Activated naive CD8-positive, alpha-beta T cell treated with anti-CD3 and anti-CD28 coated beads, Interleukin-2, amount 50 U/mL, for 24 hours (primary cell): Measurements from ENCODE around the gene MKRN3.

ENCODE experiments used
- ATAC-seq: fragments of 150-1000 bp; cut with Tn5 transposase; one replicate; pipeline ENCODE4 v1.10.0; 2021
- DNase-seq: peaks from one replicate; pipeline ENCODE4 v3.0.0; 2021
- H3K27ac Mint-ChIP-seq: one replicate; pipeline ENCODE4 v1.8.0; 2021; ENCODE audit warnings: mild to moderate bottlenecking, mixed read lengths
- H3K27me3 Mint-ChIP-seq: one replicate; pipeline ENCODE4 v1.8.0; 2021; ENCODE audit warnings: mixed read lengths
- H3K36me3 Mint-ChIP-seq: one replicate; pipeline ENCODE4 v1.8.0; 2021; ENCODE audit warnings: low read depth, mixed read lengths
- H3K4me1 Mint-ChIP-seq: one replicate; pipeline ENCODE4 v1.8.0; 2021; ENCODE audit warnings: mixed read lengths
- H3K4me3 Mint-ChIP-seq: one replicate; pipeline ENCODE4 v1.8.0; 2021; ENCODE audit warnings: mild to moderate bottlenecking, moderate library complexity, mixed read lengths
- H3K9me3 Mint-ChIP-seq: one replicate; pipeline ENCODE4 v1.8.0; 2021; ENCODE audit warnings: mixed read lengths

Gene MKRN3

DNA sequence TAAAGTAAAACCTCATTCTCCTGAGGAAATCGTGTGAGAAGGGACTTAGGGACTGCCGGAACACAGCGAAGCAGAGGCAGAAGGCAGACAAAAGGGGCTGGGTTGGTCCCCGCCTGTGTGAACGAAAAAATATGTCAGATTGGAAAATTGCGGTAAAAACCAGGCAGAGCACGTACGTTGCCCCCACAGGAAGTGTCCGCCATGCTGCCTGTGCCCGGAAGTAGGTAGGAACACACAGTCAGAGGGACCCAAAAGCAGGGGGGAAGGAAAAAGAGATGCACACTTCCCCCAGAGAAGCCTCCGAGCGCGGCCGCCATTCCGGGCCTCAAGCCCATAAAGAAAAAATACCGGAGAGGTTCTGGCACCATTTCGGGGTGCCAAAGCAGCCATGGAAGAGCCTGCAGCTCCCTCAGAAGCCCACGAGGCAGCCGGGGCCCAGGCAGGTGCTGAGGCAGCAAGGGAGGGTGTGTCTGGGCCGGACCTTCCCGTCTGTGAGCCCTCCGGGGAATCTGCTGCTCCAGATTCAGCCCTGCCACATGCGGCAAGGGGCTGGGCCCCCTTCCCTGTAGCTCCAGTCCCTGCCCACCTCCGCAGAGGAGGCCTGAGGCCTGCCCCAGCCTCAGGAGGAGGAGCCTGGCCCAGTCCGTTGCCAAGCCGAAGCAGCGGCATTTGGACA is at the start of gene MKRN3:
TSS of gene MKRN3 (plus strand) at position 280 of the 676 bp plus-strand sequence. CDS start at position 389, 109 bp downstream.
- Mint-ChIP-seq H3K27me3 (peaks cover 2% of the 10 kb centered on the region), H3K9me3 (no peaks in the 10 kb centered on the region), H3K4me1 (peaks cover 2% of the 10 kb centered on the region), H3K4me3 (peak within 1 kb of the TSS; percentile 69), H3K27ac (peak within 1 kb of the TSS; percentile 49), H3K36me3 (no peaks in the 10 kb centered on the region)
- ATAC-seq (peak; percentile 59), DNase-seq (peak; percentile 9)

DNA sequence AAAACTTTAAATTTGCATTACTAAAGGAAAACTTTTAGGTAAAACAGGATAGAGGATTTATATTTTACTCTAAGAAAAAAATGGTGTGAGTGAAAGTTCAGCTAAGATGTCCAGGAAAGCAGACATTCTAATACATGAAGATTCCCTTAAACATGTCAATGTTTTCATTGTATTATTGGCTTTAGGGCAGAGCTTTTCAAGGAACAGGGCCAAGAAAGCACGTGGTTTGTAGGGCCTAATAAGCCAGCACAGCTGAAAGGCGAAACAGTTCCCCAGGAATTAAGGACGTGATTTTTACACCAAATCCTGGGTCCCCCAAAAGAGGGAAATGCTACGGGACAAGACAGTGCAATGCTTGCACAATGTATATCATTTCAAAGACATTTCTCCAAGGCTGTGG is 48.6 kb upstream of the MKRN3 start:
- no peak overlapping the region for H3K27ac Mint-ChIP-seq
- H3K36me3 Mint-ChIP-seq: no peaks in the 10 kb centered on the region
- H3K9me3 Mint-ChIP-seq: no peaks in the 10 kb centered on the region

DNA sequence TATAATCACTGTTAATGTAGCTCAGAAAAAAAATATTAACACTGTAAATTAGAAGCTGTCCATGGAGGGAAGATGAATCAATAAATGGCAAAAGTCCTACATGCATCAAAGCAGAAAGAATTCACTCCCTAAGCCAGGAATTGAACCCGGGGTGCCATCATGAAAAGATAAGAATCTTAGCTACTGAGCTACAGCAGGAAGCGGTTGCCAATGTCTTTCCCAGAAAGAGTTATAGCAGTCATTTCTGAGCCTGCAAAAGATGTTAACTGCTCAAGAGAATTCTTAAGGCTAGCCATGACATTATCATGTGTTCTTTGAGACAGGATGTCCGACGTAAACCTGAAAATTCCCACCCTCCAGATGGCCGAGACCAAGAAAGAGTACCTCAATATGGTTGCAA is 47.4 kb upstream of the MKRN3 start:
- Mint-ChIP-seq H3K27ac (no peak overlapping the region), H3K27me3 (no peaks in the 10 kb centered on the region), H3K4me3 (no peak overlapping the region), H3K4me1 (no peaks in the 10 kb centered on the region), H3K9me3 (no peaks in the 10 kb centered on the region), H3K36me3 (no peaks in the 10 kb centered on the region)
- ATAC-seq: no peak
- no peak for DNase-seq

More for the DNA sequence above, 48.6 kb upstream of the MKRN3 start:
- ATAC-seq: no peak
- Mint-ChIP-seq H3K4me3 (no peak overlapping the region), H3K4me1 (no peaks in the 10 kb centered on the region), H3K27me3 (no peaks in the 10 kb centered on the region)
- no peak for DNase-seq

DNA sequence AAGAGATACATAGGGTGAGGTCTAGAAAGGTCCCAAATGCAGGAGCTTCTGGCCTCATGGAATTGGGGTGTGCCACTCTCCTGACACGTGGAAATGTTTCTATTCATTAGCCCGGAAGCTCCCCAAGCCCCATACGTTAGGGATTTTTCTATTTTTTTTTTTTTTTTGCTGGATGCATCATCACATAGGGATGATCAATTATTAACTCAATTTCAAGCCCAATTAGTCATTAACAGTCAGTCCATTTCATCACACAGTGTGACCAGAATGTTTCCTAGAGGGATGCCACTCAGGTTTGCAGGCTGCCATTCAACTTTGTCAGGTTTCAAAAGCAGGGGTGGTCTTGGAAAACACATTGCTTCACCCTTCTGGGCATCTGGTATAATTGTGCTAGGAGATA is 40.7 kb upstream of the MKRN3 start:
- Mint-ChIP-seq H3K36me3 (no peaks in the 10 kb centered on the region), H3K27me3 (no peaks in the 10 kb centered on the region), H3K27ac (no peak overlapping the region), H3K9me3 (no peaks in the 10 kb centered on the region), H3K4me1 (no peaks in the 10 kb centered on the region), H3K4me3 (no peak overlapping the region)
- DNase-seq (no peak), ATAC-seq (no peak)

DNA sequence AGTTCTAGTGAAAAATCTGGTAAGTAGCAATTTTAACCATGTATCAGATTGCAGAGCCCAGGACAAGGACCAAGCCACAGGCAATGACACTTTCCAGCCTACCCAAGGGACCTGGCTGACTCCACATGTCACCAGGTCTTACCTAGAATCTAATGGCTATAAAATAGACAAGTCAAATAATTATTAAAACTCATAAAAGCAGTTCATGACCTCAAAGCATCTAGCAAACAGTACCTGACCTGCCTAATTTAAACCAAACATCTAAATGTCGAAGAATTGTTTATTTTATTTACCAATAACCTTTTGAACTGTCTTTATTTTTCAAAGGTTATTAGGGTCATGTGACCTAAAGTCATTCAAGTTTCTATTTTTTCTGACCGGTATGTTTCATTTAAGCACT is 35.6 kb upstream of the MKRN3 start:
- DNase-seq (no peak), ATAC-seq (no peak)
- Mint-ChIP-seq H3K4me3 (no peak overlapping the region), H3K27ac (no peak overlapping the region), H3K36me3 (no peaks in the 10 kb centered on the region), H3K4me1 (no peaks in the 10 kb centered on the region), H3K27me3 (no peaks in the 10 kb centered on the region), H3K9me3 (peaks cover 7% of the 10 kb centered on the region)

DNA sequence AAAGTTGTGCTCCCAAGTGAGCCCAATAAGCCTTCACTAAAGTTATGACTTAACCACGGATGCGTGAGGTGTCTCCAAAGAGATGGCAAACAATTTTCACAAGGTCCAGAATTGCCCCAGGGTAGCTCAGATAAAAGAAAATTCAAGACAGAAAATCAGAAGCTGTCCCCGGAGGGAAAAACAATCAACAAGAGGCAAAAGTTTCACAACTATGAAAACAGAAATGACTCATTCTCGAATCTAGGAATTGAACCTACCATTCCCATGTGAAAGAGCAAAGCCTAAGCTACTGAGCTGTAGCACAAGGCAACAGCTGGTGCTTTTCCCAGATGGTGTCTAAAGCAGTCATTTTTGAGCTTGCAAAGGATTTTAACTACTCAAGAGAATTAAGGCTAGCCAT is 33.5 kb upstream of the MKRN3 start:
- H3K4me3 Mint-ChIP-seq: no peak overlapping the region
- no peaks in the 10 kb centered on the region for H3K36me3 Mint-ChIP-seq
- H3K27me3 Mint-ChIP-seq: no peaks in the 10 kb centered on the region
- no peaks in the 10 kb centered on the region for H3K4me1 Mint-ChIP-seq
- H3K27ac Mint-ChIP-seq: no peak overlapping the region
- ATAC-seq (no peak), DNase-seq (no peak)
- peaks cover 11% of the 10 kb centered on the region for H3K9me3 Mint-ChIP-seq

DNA sequence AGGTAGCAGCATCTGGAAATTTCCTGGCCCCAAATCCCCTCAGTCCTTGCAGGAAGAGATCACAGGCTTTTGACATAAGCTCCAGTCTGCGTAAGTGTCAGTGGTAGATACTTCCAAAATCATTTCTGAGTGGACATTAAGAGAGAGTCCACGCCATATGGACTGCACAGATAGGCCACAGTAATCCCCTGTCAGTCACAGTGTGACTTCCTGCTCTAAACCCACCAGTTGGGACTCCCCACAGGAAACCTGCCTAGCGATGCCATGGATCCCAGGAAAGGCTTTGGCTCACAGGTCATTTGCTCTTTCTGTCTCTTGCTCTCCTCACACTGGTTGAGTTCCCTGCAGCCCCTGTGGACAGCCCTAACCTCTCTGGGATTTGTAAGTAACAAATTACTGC is 28.8 kb upstream of the MKRN3 start:
- Mint-ChIP-seq H3K36me3 (no peaks in the 10 kb centered on the region), H3K4me1 (no peaks in the 10 kb centered on the region), H3K4me3 (no peak overlapping the region), H3K9me3 (peaks cover 7% of the 10 kb centered on the region), H3K27me3 (no peaks in the 10 kb centered on the region), H3K27ac (no peak overlapping the region)
- DNase-seq (no peak), ATAC-seq (no peak)

DNA sequence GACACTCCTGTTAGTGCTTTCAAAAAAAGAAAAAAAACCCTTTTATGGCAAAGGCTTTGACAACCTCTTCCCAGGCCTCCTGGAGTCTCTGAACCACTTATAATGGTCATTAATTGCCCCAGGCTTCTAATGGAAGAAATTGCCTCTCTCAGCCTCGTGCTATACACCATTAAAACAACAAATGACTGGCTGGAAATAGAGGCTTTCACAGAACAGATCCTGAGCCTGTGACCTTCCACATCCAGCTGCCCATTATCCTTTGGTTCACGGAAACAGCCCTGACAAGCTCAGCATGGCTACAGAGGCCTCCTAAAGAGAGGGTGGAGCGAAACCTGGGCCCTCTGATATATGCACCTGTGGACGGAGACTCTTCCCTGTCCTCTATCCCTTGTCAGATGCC is 26.8 kb upstream of the MKRN3 start:
- DNase-seq (no peak), ATAC-seq (no peak)
- H3K27ac Mint-ChIP-seq: no peak overlapping the region
- H3K27me3 Mint-ChIP-seq: no peaks in the 10 kb centered on the region
- peaks cover 13% of the 10 kb centered on the region for H3K9me3 Mint-ChIP-seq
- H3K4me3 Mint-ChIP-seq: no peak overlapping the region
- no peaks in the 10 kb centered on the region for H3K36me3 Mint-ChIP-seq
- H3K4me1 Mint-ChIP-seq: no peaks in the 10 kb centered on the region

DNA sequence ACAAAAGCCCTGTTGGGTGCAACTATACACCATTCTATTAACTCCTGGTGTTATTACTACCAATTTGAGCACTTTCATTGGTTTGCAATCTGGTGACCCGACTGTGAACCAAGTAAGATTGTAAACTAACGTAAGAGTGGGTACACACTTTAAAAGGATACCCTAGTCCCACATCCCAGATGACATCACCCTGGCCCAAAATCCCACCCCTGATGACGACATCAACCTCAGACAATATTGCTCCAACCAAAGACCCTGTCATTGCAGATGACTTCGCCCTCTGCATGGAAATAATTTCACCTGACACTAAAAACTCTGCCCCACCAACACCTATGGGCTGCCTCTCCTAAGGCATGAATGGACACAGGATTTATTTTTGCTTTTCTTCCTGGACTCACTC is 25.6 kb upstream of the MKRN3 start:
- no peak overlapping the region for H3K27ac Mint-ChIP-seq
- no peaks in the 10 kb centered on the region for H3K36me3 Mint-ChIP-seq
- ATAC-seq (no peak), DNase-seq (no peak)
- no peak overlapping the region for H3K4me3 Mint-ChIP-seq
- no peaks in the 10 kb centered on the region for H3K4me1 Mint-ChIP-seq
- H3K27me3 Mint-ChIP-seq: no peaks in the 10 kb centered on the region
- H3K9me3 Mint-ChIP-seq: peaks cover 10% of the 10 kb centered on the region

DNA sequence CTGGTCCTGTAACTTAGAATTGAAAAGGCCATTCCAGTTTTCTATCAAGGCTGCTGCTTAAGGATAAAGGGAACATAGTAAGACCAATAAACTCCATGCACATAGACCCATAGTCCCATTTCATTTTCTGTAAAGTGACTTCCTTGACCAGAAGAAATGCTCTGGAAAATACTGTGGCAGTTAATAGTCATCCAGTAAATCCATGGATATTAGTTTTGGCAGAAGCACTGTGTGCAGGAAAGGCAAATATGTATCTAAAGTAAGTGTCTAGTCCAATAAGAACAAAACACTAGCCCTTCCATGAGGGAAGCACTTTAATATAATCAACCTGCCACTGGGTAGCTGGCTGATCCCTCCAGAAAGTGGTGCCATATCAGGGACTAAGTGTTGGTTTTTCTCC is 19.3 kb upstream of the MKRN3 start:
- H3K9me3 Mint-ChIP-seq: peaks cover 6% of the 10 kb centered on the region
- H3K27me3 Mint-ChIP-seq: no peaks in the 10 kb centered on the region
- H3K4me1 Mint-ChIP-seq: no peaks in the 10 kb centered on the region
- ATAC-seq (no peak), DNase-seq (no peak)
- no peak overlapping the region for H3K27ac Mint-ChIP-seq
- H3K36me3 Mint-ChIP-seq: no peaks in the 10 kb centered on the region
- H3K4me3 Mint-ChIP-seq: no peak overlapping the region

DNA sequence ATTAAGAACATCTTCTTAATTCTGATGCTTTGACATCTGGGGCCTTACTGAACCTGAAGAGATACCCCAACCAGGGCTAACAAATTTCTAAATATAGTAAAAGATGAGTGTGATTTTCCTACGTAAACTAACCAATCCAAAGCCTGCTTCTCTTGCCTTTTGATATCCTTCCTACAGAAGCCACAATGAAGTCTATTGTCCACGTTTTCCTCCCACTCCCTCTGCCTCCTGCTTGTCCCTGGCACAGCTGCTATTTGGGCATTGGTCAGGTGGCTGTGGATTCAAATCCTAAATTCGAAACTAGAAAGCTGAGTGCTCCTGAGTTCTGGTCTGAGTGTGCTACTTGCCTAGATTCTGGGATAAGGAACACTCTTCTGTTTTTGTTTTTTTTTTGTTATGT is 17.4 kb upstream of the MKRN3 start:
- Mint-ChIP-seq H3K9me3 (peaks cover under 1% of the 10 kb centered on the region), H3K27me3 (no peaks in the 10 kb centered on the region), H3K36me3 (no peaks in the 10 kb centered on the region), H3K4me3 (no peak overlapping the region), H3K4me1 (no peaks in the 10 kb centered on the region), H3K27ac (no peak overlapping the region)
- ATAC-seq (no peak), DNase-seq (no peak)

DNA sequence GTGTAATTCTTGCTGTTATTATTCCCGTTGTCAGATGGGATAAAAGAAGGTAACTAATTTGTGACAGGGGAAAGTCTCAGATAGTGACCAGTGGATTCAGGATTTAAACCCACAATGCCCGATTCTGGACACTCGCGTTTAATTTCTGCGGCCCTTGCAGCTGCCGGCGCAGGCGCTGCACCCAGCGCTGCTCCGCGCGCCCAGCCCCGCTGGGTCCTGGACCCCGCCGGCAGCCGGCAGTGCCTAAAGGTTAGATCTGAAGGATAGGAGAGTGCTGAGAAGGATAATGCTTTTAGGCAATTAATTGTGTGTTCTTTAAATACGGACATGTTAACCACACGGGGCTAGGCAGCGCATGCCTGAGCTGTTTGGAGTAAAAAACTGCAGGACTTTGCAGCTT is 3.6 kb upstream of the MKRN3 start:
- no peaks in the 10 kb centered on the region for H3K36me3 Mint-ChIP-seq
- no peak overlapping the region for H3K27ac Mint-ChIP-seq
- H3K4me1 Mint-ChIP-seq: no peaks in the 10 kb centered on the region
- DNase-seq: no peak
- no peak for ATAC-seq
- no peak overlapping the region for H3K4me3 Mint-ChIP-seq
- H3K9me3 Mint-ChIP-seq: no peaks in the 10 kb centered on the region
- peaks cover 2% of the 10 kb centered on the region for H3K27me3 Mint-ChIP-seq

DNA sequence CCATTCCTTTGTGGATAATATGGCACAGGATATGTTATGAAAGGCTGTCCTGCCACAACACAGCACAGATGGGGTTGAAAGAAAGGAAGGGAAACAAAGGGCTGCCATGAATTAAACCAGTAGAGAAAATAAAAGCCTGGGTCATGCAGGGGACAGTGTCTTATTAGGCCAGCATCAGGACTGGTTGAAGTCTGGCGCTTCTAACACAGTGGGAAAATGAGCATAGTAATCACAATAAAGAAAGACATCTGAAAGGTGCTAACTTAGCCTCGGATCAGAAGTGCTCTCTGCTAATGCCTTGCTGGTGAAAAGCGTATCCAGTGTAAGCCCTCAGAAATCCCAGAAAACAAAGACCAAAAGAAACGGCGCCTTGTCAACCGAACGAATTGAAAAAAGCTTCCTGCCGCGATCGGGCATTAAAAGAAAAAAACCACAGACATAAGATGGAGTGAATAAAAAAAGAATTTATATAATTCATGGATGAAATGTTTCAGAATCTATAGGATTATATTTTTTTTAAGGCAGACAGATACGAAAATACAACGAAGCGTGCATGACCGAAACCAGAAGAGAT is 566 bp upstream of the MKRN3 start:
- H3K36me3 Mint-ChIP-seq: no peaks in the 10 kb centered on the region
- H3K4me3 Mint-ChIP-seq: peak overlapping the region; percentile 69
- H3K27me3 Mint-ChIP-seq: peaks cover 2% of the 10 kb centered on the region
- ATAC-seq (no peak), DNase-seq (no peak)
- no peaks in the 10 kb centered on the region for H3K9me3 Mint-ChIP-seq
- no peak overlapping the region for H3K27ac Mint-ChIP-seq
- H3K4me1 Mint-ChIP-seq: peaks cover 2% of the 10 kb centered on the region

DNA sequence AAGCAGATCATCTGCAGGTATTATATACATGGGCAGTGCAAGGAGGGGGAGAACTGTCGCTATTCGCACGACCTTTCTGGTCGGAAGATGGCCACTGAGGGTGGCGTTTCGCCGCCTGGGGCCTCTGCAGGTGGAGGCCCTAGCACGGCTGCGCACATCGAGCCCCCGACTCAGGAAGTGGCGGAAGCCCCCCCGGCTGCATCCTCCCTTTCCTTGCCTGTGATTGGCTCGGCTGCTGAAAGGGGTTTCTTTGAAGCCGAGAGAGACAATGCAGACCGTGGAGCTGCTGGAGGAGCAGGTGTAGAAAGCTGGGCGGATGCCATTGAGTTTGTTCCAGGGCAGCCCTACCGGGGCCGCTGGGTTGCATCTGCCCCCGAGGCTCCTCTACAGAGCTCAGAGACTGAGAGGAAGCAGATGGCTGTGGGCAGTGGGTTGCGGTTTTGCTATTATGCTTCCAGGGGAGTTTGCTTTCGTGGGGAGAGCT is 639 bp downstream of the MKRN3 start:
- Mint-ChIP-seq H3K4me3 (peak overlapping the region; percentile 69), H3K9me3 (no peaks in the 10 kb centered on the region), H3K36me3 (no peaks in the 10 kb centered on the region), H3K27me3 (peaks cover 2% of the 10 kb centered on the region), H3K4me1 (peaks cover 2% of the 10 kb centered on the region), H3K27ac (peak overlapping the region; percentile 49)
- ATAC-seq (peak; percentile 40), DNase-seq (no peak)

DNA sequence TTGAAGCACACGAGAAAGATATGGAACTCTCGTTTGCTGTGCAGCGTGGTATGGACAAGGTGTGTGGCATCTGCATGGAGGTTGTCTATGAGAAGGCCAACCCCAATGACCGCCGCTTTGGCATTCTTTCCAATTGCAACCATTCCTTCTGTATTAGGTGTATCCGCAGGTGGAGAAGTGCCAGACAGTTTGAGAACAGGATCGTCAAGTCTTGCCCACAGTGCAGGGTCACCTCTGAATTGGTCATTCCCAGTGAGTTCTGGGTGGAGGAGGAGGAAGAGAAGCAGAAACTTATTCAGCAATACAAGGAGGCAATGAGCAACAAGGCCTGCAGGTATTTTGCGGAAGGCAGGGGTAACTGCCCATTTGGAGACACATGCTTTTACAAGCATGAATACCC is 1.2 kb downstream of the MKRN3 start:
- ATAC-seq (no peak), DNase-seq (no peak)
- H3K27ac Mint-ChIP-seq: no peak overlapping the region
- H3K4me1 Mint-ChIP-seq: peaks cover 2% of the 10 kb centered on the region
- peak overlapping the region; percentile 69 for H3K4me3 Mint-ChIP-seq
- H3K27me3 Mint-ChIP-seq: peaks cover 2% of the 10 kb centered on the region
- no peaks in the 10 kb centered on the region for H3K36me3 Mint-ChIP-seq
- H3K9me3 Mint-ChIP-seq: no peaks in the 10 kb centered on the region
